Hematopoietic multipotent progenitor cell treated with erythropoietin and hydrocortisone succinate and interleukin-3 and kit ligand, for 17 days (in vitro differentiated cells): ENCODE results near the gene LRMDA.
"Not testable (repeated sequence)": the region's sequence is repeated elsewhere in the genome, so short reads cannot be mapped to it uniquely, and the experiment has no call there.

Source experiments
- DNase-seq: peaks from one replicate; pipeline ENCODE4 v3.0.0-alpha.2; 2015; ENCODE audit warnings: low spot score

LRMDA gene

DNA sequence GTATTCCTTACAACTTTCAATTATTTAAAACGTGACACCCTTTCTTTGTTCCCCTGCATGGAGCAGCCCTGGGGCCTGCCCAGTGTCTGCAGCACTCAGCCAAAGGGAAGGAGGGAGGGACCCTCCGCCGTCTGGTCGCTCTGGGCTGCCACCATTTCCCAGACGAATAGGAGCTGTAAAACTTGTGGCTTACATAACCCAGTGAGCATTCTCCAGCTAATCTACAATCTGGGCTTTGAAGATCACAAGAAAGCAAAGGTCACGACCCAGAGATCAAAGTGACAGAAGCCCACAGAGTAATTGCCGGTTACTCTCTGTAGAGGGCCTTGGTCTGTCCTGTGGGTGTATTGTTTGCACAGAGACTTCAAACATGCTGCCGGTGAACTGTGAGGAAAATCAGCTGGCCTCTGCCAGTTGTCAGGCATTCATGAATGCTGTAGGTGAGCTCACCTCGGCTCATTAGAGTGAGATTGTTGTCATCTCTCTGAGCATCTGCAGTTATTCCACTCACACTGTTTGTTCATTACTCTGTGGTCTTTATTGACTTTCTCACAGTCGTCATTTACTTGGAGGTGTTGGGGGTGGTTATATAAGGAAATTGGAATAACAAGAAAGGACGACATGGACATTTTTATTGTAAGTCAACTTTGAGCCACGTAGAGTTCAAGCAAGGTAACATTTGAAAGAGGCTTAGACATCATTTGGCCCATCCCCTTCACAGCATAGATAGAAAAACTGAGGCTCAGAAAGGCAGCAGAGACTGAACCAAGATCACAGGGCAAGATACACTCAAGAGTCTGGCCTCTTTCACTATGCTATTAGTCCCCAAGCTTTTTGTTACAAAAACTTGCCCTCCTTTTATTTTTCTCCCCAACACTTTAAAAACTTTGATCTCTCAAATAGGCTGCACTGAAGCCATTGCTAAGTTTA is 619.8 kb downstream of the LRMDA start:
- no peak for DNase-seq

DNA sequence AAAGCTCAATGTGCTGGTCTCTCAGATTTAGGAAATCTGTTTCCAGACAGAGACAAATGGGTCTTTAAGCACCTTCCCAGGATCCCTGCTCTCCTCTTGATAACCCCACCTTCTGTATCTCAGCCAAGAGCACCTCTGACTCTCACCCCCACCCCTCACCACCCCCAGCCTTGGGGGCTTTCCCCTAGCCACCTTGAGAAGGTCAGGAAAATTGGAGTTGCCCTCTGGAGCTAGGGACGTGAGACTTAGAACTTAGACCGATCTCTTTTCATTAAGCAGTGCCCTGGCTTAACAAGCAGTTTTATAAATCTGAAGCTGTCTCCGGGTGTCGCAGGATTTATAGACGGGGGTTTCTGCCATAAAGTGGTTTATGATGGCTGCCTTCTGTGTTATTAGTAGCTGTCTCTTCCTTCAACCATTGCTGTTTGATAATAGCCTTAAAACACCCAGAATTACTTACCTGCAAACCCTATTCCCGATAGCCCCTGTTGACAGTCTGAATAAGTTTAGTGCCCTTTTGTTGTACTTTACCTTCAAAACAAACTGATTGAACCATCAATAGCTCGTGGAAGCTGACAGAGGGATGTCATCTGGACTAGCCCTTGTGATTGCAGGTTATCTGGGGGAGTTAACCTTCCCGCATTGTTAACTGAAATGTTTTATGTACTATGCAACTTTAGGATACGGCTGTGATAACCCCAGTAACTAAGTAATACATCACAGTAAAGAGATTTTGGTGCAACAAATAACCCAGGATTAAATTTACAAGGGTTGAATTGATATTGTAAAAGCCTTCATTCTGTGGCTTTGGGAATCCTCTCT is 621.5 kb downstream of the LRMDA start:
- DNase-seq: no peak

DNA sequence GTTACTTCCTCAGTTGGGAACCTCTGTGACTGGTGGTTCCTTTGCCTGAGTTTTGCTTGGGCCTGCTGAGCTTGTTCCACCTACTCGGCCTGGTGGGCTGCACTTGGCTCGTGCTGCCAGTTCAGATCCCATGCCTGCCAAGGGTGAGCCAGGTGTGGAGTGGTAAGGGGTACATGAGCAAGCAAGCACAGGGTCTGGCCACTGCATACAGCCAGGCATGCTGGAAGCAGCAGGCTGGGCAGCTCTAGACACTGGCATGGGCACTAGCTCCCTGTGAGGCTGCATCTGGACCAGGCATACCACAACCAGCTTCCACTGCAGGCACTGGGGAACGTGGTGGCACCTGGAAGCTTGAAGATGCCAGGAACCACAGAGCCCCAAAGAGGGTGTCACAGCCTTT is 624.0 kb downstream of the LRMDA start:
- no peak for DNase-seq

DNA sequence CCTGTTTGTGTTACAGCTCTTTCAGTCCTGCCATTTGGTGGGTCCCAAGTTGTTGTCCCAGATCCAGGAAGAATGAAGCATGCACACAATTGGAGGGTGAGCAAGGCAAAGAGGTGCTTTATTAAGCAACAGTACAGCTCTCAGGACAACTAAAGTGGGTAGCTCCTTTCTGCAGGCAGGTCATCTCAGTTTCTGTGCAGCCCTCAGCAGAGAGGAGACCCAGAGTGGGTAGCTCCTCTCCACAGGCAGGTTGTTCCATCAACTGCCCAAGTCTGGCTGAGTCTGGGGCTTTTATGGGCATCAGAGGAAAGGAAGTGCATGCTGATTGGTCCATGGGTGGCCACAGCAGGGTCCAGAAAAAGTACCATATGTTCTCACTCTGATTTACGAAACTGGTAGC is 624.5 kb downstream of the LRMDA start:
- no peak for DNase-seq

DNA sequence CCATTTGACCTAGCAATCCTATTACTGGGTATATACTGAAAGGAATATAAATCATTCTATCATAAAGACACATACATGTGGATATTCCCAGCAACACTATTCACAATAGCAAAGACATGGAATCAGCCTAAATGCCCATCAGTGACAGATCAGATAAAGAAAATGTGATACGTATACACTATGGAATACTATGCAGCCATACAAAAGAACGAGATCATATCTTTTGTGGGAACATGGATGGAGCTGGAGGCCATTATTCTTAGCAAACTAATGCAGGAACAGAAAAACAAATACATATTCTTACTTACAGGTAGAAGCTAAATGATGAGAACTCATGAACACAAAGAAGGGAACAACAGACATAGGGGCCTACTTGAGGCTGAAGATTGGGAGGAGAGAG is 629.6 kb downstream of the LRMDA start:
- DNase-seq: not testable (repeated sequence)

DNA sequence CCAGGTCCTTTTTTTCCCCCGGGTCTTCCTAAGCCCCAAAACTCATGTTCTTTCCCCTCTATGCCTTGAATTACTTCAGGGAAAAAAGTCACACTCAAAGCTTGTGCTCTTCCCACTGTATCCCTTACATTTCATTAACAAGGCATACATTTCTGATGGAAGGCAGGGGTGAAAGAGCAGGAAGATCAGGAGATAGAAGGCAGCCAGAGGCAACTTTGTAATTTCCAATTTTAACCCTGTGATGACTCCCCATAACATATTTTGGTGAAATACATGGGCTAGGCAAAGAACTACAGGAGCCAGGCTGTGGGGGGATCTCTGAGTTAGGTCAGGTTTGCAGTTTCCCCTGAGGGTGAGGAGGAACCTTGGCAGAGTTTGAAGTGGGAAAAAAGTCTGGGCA is 635.0 kb downstream of the LRMDA start:
- no peak for DNase-seq

DNA sequence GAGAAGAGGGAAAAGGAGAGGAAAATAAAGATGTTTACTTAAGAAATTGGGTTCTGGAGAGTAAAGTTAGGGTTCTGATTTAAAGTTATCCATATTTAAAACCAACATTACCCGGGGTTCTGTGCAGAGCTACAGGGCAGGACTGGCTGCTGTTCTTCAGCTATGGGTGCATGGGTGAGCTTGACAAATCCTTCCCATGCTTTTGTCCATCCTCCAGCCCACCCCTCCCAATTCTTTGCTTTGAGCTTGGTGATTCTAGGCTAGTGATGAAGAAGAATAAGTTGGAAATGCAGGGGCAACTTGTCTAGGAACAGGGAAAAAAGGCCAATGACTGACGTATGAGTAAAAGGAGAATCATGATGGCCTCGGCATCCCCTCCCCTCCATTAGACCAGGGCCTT is 636.0 kb downstream of the LRMDA start:
- DNase-seq: no peak

DNA sequence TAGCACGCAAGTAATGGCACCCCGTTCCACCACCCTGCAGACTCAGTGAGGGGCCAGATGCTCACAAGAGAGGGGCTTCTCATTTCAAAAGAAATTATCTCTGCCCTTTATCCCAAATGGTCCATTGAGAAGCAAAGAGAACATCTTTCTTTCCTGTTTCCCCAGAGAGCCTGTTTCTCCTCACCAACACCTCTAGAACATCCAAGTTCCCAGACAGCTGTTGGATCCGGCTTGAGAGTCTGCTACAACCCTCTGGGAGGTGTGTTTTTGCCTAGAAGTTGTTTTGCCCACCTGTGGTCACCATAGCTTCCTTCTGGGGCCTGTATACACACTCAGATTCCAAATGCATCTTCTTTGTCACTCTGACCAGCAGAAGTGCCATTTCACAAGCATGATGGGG is 637.4 kb downstream of the LRMDA start:
- DNase-seq: no peak

DNA sequence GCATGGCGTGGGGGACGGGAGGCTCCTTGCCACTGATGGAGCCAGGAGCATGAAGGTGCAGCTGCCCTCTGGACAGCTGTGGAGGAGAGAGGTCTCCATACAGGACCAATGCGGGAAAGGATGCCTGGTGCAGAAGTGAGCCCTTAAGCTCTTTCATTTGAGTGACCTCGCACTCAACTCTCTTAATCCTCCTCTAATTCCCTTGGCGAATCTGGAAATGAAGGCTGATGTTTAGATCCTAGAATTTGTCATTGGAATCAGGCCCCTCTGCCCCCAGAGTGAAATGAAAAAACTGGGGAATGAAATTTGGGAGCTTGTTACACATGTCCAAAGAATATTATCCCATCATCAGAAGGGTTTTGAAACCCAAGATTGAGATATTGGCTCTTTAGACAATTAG is 639.5 kb downstream of the LRMDA start:
- DNase-seq: no peak

DNA sequence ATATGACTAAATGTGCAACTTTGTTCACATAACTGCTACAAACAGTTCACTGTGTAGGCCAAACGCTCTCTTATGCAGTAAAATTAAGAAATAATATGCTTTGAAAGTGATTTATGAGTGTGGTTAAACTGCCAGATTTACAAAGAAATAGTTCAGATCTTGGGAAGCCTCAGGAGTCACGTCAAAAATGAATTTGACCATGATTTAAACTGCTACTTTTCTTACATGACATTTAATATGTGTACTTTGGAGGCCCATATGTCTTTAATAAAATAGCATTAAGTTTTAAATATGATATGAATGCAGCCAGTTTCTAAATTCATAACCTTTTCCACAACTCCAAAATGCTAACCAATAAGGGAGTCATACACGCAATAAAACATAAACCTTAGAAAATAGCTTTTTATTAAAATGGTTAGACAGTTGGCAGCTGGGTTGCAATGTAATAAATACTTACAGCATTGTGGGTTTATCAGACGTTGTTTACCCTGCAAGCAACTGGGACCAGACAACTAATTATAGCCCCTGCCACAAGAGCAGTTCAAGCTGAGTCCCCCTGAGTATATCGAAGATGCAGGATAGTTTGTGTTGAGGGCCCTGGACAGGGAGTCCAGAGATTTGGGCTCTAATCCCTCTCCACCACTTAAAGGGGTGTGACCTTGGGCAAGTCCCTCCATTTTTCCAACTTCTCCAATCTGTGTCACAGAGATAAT is 640.4 kb downstream of the LRMDA start:
- DNase-seq: no peak

DNA sequence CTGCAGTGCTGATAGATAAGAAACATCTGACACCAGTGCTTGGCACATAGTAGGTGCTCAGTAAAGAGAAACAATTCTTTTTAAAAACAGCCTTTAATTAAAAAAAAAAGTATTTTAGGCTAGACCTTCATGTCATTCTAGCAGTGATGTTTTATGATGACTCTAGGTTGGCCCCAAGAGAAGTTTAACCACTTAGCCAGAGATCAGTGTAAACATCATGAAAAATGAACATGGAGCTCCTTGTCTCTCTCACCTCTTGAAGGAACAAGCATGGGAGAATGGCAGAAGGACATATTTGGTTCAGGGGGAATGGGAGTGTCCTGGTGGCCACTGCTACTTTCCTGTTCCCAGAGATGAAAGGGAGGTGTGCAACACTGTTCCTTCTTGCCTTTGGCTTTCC is 641.0 kb downstream of the LRMDA start:
- DNase-seq: no peak

DNA sequence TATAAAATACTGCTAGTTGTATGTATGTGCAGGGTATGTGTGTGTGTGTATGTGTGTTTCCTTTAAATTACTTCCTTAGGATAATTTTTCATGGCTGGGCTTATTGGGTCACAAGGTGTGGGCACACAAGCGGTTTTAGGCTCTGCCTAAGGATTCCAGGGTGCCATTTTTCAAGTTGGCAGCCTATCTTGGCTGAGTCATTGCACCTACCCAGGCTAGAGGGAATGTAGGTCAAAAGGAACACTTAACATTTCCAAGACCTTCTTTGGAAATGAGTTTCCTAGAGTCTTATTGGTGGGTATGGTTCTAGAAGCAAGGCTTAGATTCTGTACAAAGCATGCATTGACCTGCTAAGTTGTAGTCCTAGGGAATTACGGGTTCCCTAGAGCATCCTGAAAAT is 642.1 kb downstream of the LRMDA start:
- no peak for DNase-seq

DNA sequence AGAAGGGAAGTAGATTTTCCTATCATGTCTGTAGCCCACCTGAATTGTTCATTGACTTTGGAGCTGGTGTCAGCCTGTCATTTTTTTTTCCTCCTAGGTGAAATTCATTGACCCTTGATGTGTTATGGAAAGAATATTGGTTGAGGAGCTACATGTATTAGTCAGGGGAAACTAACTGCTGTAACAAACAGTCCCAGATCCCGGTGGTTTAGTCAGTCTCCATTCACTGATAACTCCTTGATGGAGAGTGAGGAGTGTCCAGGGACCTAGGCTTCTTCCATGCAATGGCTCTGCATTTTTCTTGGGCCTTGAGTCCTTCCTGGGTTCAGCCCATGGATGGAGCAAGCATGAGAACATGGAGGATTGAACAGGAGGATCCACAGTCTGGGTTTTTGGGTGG is 643.2 kb downstream of the LRMDA start:
- no peak for DNase-seq

DNA sequence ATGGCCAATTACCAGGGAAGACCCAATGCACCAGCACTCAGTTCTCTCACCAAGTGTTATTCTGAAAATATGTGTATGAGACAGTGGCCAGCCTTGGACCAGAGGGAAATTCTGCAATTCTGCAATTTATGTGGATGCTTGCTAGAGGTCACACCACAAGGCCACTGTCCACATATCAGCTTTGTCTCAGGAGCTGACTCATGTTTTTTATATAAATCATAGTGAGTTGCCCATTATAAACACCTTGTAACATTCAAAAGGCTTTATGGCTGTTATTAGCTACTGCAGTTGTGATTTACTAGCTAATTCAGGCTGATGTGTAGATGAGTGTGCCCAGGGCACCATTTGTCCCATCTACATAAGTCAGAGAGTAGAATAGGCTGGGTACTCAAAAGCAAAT is 649.0 kb downstream of the LRMDA start:
- no peak for DNase-seq

DNA sequence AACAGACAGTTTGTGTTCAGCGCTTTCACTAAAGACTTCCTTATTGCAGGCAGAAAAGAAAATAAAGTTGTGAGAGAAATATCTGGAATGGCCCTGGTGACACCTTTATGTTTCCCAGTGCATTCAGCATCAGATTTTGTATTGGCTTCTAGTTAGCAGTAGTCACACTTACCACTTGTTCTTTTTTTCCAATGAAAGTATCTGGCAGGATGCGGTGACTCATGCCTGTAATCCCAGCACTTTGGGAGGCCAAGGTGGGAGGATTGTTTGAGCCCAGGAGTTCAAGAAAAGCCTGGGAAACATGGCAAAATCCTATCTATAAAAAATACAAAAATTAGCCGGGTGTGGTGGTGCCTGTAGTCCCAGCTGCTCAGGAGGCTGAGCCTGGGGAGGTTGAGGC is 649.6 kb downstream of the LRMDA start:
- DNase-seq: no peak

DNA sequence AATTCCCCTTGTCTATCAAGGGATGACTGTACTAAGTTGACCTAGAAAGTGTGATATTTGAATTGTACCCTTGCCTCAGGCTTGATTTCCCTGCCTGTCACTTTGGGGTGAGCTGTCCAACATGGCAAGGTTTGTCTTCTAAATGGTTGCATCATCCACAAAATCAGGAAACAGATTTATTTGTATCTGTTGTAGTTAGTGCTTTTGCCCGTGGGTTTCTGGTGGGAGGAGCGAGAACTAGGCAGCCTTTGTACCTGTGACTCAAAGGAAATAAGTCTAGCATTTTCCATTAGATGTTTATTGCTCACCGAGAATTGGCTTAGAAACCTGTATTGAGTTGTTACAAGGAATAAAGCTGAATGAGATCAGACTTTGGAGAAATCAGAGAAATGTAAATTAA is 650.8 kb downstream of the LRMDA start:
- no peak for DNase-seq

DNA sequence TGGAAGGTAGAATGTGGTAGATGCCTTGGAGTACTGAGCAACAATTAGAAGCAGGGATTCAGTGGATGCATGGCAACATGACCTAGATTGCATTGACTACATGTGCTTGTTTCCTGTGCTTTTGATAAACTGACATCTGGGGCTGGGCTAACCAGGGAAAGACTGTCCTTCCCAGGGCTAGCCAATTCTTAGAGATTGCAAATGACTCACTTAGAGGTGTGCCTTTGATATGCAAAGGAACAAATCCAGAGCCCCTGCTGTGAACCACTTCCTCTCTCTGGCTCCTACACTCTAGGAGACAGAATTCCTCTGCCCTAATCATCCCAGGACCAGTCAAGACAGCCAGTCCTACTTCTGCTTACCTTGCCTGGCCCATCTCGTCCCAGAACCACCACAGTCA is 651.5 kb downstream of the LRMDA start:
- no peak for DNase-seq

DNA sequence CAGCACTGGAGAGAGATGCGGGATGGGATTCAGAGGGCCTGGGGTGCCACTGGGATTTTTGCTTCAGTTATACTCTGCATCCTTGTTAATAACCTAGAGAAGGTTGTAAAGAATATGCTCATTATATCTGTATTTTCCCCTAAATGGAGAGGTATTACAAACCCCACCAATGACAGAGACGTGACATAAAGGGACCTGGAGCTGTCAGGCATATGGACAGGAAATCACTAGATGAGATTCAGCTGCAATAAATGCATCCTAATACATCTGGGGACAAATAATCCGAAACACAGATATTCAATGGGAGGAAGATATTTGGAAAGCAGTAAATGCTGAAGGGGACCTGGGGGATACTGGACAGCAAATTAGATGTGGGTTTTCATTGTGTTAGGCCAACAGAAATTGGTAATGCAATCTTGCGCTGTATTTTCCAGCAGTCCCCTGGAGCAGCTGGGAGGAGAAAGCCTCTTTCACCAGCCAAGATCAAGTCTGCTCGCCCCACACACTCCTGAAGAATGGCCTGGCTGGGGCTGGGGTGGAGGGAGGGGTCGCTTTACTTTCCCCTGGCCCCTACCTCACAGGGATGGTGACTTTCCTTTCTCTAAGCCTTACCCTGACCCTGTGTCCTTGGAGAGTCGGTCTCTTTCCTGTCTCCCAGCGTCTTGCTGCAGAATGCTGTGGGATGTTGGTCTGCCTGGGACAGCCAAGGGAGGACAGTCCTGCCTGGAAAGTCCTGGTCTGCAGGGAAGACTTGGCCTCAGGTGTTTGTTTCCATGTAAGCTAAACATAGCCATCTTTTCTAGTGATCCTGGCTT is 653.8 kb downstream of the LRMDA start:
- DNase-seq: no peak

DNA sequence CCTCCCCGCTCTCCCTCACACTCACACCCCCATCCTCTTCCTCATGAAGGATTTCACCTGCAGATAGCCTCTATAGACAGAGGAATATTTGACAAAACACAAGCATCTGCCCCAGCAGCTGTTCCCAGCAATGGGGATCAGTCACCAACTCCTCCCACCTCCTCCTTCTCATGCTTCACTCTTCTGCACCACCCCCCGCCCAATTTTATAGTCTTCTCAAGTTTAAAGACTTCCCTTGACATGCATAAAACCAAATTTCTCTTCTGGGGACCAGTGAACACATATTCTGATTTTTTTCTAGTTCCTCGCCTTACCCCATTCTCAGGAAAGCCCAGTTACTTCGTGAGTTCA is 654.4 kb downstream of the LRMDA start:
- DNase-seq: no peak

DNA sequence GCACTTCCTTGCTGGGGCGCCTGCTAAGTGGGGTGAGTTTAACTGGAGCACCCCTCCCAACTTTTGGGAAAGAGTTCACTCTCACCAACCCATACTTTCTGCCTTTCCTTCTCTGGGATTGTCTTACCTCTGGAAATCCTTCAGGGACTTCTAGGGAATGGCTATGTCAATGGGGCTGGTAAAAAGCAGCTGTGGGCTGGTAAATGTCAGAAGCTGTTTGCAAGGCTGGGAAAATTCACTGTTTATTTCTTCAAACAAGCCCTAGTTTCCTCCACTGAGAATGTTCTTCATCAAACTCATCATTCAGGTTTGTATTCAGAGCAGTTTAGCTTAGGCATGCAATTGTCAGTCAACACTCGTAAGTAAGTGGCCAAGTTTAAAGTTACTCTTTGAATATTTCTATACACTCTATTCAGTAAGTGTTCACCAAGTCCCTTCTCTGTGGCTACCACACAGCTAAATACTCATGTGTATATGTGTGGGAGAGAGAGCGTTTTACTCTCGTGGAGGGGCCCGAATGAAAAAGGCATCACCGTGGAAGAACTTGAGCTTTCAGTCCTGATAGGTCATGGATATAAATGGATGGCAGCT is 654.8 kb downstream of the LRMDA start:
- no peak for DNase-seq
